ENCODE data around the gene MEGF11.

Gene MEGF11

GRCh38 chr15:66108483-66109265 lies 144.9 kb downstream of the MEGF11 start:
- DNase-seq, result peak; percentile 86

GRCh38 chr15:66107070-66107469 lies 146.5 kb downstream of the MEGF11 start:
- DNase-seq, result no peak

GRCh38 chr15:66105286-66106265 lies 148.0 kb downstream of the MEGF11 start:
- DNase-seq, result no peak

GRCh38 chr15:66103293-66103590 lies 150.3 kb downstream of the MEGF11 start:
- DNase-seq, result no peak

- DNase-seq, result no peak
These were observed 150.8 kb downstream of the MEGF11 start for GRCh38 chr15:66102563-66103292.

- peak; percentile 77 for DNase-seq
These were observed 151.7 kb downstream of the MEGF11 start for GRCh38 chr15:66101715-66102395.

- DNase-seq, result no peak
These were observed 152.8 kb downstream of the MEGF11 start for GRCh38 chr15:66100761-66101160.

- DNase-seq, result no peak
These were observed 153.4 kb downstream of the MEGF11 start for GRCh38 chr15:66099950-66100671.

- no peak for DNase-seq
These were observed 155.6 kb downstream of the MEGF11 start for GRCh38 chr15:66098022-66098363.

- DNase-seq, result peak; percentile 73
These were observed 156.2 kb downstream of the MEGF11 start for GRCh38 chr15:66097151-66098021.

- DNase-seq, result no peak
These were observed 156.9 kb downstream of the MEGF11 start for GRCh38 chr15:66096688-66097058.

- DNase-seq, result peak; percentile 88
These were observed 157.5 kb downstream of the MEGF11 start for GRCh38 chr15:66095871-66096687.

GRCh38 chr15:66094331-66094730 lies 159.2 kb downstream of the MEGF11 start:
- peak; percentile 39 for DNase-seq

- no peak for DNase-seq
These were observed 161.2 kb downstream of the MEGF11 start for GRCh38 chr15:66092053-66093016.

GRCh38 chr15:66089509-66089908 lies 164.0 kb downstream of the MEGF11 start:
- no peak for DNase-seq

GRCh38 chr15:66089049-66089448 lies 164.5 kb downstream of the MEGF11 start:
- no peak for DNase-seq

- DNase-seq, result no peak
These were observed 168.4 kb downstream of the MEGF11 start for GRCh38 chr15:66085128-66085527.

- no peak for DNase-seq
These were observed 168.8 kb downstream of the MEGF11 start for GRCh38 chr15:66084704-66085103.

Data from NCI-H2171 (cell line).